ENCODE data around the gene CCDC9.

CCDC9 gene

DNA sequence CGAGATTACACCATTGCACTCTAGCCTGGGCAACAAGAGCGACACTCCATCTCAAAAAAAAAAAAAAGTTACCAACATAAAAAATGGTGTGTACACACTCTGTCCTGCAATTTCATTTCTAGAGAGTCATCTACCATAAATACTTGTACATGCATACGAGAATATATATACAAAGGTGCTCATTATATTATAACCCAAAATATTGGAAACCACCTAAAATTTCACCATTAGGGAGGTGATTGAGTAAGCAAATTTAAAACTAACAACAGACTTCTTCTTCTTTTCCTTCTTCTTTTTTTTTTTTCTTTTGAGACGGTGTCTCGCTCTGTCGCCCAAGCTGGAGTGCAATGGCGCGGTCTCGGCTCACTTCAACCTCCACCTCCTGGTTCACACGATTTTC, 45.9 kb downstream of the CCDC9 start:
- DNase-seq, result no peak

DNA sequence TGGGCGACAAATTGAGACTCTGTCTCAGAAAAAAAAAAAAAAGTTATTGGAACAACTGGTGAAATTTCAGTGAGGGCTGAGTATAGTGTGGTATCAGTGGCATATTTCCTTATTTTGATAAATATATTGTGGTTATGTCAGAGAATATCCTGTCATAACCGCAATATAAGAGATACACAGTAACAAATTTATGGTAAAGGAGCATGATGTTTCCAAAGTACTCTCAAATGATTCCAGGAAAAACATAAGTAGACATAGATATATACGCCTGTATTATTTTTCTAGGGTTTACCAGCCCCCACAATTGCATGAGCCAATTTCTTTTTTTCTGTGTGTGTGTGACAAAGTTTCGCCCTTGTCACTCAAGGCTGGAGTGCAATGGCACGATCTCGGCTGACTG, 47.6 kb downstream of the CCDC9 start:
- DNase-seq, result no peak

DNA sequence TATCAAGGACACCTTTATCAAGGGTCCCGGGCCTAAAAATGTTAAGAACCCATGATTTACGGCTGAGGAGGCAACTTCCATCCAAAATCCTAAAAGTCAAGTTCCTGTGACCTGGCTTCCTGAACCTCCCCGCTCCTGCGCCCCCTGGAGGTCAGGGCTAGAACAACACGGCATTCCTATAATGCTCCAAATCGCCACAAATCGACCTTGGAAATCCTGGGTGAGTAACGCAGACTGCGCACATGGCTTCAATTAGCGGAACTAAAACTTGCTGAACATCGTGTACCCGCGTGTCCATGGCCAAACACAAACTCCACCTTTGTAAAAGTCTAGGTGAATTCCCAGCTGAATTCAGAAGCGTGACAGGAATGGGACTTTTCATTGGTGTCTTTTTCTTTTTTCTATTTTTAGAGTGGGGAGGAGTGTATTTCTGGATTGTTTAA, 49.0 kb downstream of the CCDC9 start:
- peak; percentile 74 for DNase-seq

DNA sequence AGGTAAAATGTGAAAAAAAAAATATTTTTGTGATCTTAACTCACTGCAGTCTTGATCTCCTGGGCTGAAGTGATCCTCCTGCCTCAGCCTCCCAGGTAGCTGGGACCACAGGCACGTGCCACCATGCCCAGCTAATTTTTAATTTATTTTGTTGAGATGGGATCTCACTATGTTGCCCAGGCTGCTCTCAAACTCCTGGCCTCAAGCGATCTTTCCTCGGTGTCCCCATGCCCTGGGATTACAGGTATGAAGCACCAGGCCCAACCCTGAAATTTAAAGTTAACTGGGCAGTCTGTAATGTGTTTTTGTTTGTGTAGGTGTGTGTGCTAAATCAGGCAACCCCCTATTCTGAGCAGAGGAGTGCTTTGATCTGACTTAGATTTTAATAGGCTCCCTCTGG, 50.0 kb downstream of the CCDC9 start:
- DNase-seq, result no peak

DNA sequence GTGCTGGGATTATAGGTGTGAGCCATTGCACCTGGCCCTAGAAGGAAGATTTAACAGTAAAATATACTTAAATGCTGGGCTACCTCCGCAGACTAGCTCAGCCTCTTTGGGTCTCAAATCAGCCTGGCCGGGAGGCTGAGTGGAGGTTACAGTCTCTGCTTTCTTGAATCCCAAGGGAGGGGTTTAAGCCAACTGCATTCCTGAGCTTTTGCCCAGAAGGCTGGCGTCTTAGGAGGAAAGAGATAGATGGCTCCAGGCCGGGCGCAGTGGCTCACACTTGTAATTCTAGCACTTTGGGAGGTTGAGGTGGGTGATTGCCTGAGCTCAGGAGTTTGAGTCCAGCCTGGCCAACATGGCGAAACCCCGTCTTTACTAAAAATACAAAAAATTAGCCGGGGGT, 52.7 kb downstream of the CCDC9 start:
- no peak for DNase-seq

DNA sequence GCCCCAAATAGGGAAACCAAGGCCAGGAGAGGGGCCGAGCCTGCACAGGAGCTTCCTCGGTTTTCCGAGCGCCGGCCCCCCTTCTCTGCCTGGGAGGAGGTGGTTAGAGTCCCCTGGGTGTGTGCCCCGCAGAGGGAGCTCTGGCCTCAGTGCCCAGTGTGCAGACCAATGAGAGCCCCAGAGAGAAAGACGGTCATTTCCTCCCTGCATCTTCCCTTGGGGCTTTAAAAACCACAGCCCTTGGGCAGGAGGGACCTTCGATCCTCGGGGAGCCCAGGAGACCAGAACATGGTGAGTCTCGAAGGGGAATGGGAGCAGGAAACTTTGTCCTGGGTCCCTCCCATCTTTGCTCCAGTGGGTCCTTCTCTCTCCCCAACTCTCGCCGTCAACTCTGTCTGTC, 53.3 kb downstream of the CCDC9 start, which contains the start of gene C5AR1:
Gene C5AR1, plus strand, starts transcription at position 254 of the 400 bp plus-strand sequence. Its CDS starts 35 bp downstream, at position 289.
- DNase-seq, result no peak

DNA sequence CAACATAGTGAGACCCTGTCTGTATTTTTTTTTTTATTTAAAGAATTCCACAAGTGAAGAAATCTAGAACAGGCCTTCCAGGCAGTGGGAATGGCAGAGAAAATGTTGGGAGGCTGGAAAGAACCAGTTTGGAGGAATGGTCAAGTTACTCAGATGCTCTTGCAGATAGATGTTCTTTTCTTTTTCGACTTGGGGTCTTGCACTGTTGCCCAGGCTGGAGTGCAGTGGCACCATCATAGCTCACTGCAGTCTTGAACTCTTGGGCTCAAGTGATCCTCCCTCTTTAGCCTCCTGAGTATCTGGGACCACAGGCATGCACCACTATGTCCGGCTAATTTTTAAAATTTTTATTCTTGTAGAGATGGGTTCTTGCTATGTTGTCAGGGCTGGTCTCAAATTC, 54.0 kb downstream of the CCDC9 start:
- no peak for DNase-seq

DNA sequence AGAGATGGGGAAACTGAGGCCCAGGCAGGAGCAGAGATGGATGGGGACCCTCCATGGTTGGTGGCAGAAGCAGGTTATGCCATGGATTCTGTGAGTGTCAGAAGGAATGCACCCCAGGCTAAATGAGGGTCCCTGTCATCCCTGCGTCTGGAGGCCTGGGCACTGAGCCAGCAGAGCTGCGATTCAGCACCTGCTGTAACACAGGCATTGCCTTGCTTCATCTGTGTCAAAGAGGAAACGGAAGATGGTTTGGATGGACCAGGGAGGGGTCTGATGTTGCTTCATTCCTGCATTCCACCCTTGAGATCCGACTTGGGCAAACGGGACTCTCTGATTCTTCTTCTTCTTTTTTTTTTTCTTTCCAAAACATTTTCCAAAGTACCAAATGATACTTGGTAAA, 54.5 kb downstream of the CCDC9 start:
- no peak for DNase-seq

DNA sequence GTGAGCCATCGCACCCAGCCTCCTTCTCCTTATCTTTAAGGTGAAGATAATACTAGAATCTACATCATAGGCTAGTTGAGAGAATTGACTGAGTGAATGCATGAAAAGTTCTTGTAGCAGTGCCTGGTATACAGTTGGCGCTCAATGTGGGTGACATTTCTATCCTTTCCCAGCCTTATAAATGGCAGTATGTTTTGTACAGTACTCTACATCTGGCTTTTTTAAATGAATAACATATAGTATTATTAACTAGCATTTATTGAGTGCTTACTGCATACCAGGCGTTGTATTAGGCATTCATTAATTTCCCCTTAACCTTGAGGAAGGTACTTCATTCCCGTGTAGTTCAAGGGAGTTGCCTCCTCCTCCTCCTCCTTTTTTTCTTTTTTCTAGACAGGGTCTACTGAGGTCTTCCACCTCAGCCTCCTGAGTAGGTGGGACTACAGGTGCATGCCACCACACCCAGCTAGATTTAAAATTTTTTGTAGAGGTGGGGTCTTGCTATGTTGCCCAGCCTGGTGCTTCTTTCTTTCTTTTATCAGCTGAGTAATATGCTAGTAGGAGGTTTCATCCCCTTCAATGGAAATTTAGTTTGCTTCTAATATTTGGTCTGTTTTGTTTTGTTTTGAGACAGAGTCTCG, 56.2 kb downstream of the CCDC9 start:
- DNase-seq, result no peak

DNA sequence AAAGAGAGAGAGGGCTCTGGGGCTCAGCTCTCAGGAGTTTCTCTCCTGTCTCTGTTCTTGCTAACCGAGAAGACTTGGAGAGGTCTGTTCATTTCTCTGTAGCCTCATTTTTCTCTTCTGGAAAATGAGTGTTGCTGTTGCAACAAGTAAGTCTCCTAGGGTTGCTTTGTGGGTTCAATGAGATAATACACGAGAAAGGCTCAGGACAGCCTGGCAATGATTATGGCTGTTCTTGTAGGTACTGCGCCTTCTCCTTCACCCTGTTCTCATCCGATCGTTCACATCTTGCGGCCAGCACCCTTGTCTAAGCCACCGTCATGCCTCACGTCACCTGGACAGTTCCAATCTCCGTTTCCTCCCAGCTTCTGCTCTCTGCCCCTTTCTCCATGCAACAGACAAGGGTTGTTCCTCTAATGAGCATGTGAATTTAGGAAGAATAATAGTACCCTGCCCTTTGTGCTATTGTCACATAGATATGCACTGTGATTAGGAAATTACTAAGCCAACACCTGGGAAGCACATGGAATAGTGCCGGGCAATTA, 57.5 kb downstream of the CCDC9 start:
- DNase-seq, result no peak

DNA sequence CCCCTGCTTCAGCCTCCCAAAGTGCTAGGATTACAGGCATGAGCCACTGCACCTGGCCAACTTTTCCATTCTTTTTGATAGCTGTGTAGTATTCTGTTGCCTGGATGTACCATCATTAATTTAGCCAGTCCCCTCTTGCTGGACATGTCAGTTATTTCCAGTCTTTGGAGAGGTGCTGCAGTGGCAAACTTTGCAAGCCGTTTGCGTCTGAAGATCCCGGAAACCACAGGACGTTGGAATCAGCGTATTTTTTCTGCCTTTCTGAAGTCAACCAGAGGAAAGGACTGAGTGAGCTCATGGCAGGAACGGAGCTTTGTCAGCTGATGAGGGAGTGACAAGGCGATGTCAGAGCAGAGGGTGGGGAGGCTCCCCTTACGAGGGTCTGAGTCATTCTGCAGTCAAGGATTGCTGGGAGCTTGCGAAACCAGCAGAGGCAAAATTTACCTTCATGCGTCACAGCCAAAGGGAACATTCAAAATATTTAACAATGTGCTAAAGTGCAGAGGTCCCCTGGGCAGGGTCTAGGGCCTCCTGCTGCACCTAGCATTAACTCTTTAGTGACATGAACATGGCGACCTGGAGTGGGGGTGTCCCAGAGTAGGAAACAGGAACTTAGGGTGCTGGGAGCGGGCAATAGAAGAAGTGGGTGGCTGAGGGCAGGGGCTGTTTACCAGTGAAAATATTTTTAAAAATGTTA, 58.9 kb downstream of the CCDC9 start:
- DNase-seq, result no peak

DNA sequence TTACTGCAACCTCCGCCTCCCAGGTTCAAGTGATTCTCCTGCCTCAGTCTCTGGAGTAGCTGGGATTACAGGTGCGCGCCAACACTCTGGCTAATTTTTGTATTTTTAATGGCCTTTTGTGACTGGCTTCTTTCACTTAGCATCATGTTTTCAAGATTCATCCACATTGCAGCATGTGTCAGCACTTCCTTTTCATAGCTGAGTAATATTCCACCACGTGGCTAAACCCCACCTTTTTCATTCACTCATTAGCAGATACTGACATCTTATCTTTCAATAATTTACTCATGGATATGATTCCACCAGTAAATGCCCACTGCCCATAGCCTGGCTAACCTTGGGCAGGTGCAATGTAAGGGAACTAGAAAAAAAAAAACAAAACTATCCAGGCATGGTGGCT, 60.2 kb downstream of the CCDC9 start:
- DNase-seq, result no peak

DNA sequence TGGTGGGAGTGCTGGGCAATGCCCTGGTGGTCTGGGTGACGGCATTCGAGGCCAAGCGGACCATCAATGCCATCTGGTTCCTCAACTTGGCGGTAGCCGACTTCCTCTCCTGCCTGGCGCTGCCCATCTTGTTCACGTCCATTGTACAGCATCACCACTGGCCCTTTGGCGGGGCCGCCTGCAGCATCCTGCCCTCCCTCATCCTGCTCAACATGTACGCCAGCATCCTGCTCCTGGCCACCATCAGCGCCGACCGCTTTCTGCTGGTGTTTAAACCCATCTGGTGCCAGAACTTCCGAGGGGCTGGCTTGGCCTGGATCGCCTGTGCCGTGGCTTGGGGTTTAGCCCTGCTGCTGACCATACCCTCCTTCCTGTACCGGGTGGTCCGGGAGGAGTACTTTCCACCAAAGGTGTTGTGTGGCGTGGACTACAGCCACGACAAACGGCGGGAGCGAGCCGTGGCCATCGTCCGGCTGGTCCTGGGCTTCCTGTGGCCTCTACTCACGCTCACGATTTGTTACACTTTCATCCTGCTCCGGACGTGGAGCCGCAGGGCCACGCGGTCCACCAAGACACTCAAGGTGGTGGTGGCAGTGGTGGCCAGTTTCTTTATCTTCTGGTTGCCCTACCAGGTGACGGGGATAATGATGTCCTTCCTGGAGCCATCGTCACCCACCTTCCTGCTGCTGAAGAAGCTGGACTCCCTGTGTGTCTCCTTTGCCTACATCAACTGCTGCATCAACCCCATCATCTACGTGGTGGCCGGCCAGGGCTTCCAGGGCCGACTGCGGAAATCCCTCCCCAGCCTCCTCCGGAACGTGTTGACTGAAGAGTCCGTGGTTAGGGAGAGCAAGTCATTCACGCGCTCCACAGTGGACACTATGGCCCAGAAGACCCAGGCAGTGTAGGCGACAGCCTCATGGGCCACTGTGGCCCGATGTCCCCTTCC, 63.9 kb downstream of the CCDC9 start:
- DNase-seq, result no peak
